Measurements from ENCODE around the gene HDDC2. TPM values are rescaled to one million over a fixed set of nuclear protein-coding genes. Genes with fewer than 3 reads are reported as not detected.

The HDDC2 gene
- total and polyA plus RNA-seq, 4 donors = 34.6 to 72.3 (median 58.5) TPM

GRCh38 chr6:125271486-125272159 lies 30.1 kb downstream of the HDDC2 start:
- no peak for DNase-seq
- H3K9ac ChIP-seq (ENCODE audit: insufficient read depth in 1 of 2, low read length in 2 of 2) = no peak overlapping the region
- H3K4me3 ChIP-seq = no peak overlapping the region
- 96 to 97% methylated on average over 8 of the region's 8 CpGs for WGBS, 2 donors
- no peak for ATAC-seq (ENCODE audit: insufficient read depth, low FRiP score)
- no peaks in the 10 kb centered on the region for H3K9me3 ChIP-seq (ENCODE audit: control insufficient read depth in 4 of 4, insufficient read depth in 3 of 4, low read length in 3 of 4)
- TF ChIP-seq CTCF (IDR thresholded peaks at IDR 0.05; ENCODE audit: control extremely low read depth, extremely low read depth) = no peak
- H3K27me3 ChIP-seq (ENCODE audit: control insufficient read depth in 3 of 3, insufficient read depth in 3 of 3, low read length in 2 of 3) = no peaks in the 10 kb centered on the region
- H3K4me1 ChIP-seq (ENCODE audit: control insufficient read depth in 5 of 5, insufficient read depth in 5 of 5, low read length in 5 of 5) = no peaks in the 10 kb centered on the region
- H3K27ac ChIP-seq (ENCODE audit: low read depth in 1 of 2, low read length in 1 of 2) = no peak overlapping the region
- peaks cover 10 to 17% (median 15%) of the 10 kb centered on the region in 4 donors for H3K36me3 ChIP-seq (ENCODE audit: control insufficient read depth in 4 of 4, insufficient read depth in 4 of 4, low read length in 4 of 4)

- Histone ChIP-seq H3K4me3 (no peak overlapping the region), H3K27ac (ENCODE audit: low read depth in 1 of 2, low read length in 1 of 2) (no peak overlapping the region), H3K36me3 (ENCODE audit: control insufficient read depth in 4 of 4, insufficient read depth in 4 of 4, low read length in 4 of 4) (peaks cover 3 to 16% (median 14%) of the 10 kb centered on the region in 4 donors), H3K4me1 (ENCODE audit: control insufficient read depth in 5 of 5, insufficient read depth in 5 of 5, low read length in 5 of 5) (no peaks in the 10 kb centered on the region), H3K9ac (ENCODE audit: insufficient read depth in 1 of 2, low read length in 2 of 2) (no peak overlapping the region), H3K27me3 (ENCODE audit: control insufficient read depth in 3 of 3, insufficient read depth in 3 of 3, low read length in 2 of 3) (no peaks in the 10 kb centered on the region), H3K9me3 (ENCODE audit: control insufficient read depth in 4 of 4, insufficient read depth in 3 of 4, low read length in 3 of 4) (no peaks in the 10 kb centered on the region)
- 97 to 98% methylated on average over 4 of the region's 4 CpGs for WGBS, 2 donors
- TF ChIP-seq CTCF (IDR thresholded peaks at IDR 0.05; ENCODE audit: control extremely low read depth, extremely low read depth) = no peak
- ATAC-seq (ENCODE audit: insufficient read depth, low FRiP score) = no peak
- DNase-seq = no peak
Observed at GRCh38 chr6:125270380-125270779, 31.4 kb downstream of the HDDC2 start.

- no peaks in the 10 kb centered on the region for H3K9me3 ChIP-seq (ENCODE audit: control insufficient read depth in 4 of 4, insufficient read depth in 3 of 4, low read length in 3 of 4)
- peaks cover 3 to 15% (median 13%) of the 10 kb centered on the region in 4 donors for H3K36me3 ChIP-seq (ENCODE audit: control insufficient read depth in 4 of 4, insufficient read depth in 4 of 4, low read length in 4 of 4)
- H3K9ac ChIP-seq (ENCODE audit: insufficient read depth in 1 of 2, low read length in 2 of 2) = no peak overlapping the region
- DNase-seq = no peak
- no peaks in the 10 kb centered on the region for H3K4me1 ChIP-seq (ENCODE audit: control insufficient read depth in 5 of 5, insufficient read depth in 5 of 5, low read length in 5 of 5)
- no peaks in the 10 kb centered on the region for H3K27me3 ChIP-seq (ENCODE audit: control insufficient read depth in 3 of 3, insufficient read depth in 3 of 3, low read length in 2 of 3)
- ATAC-seq (ENCODE audit: insufficient read depth, low FRiP score) = no peak
- 79 to 91% methylated on average over 7 of the region's 7 CpGs for WGBS, 2 donors
- peak overlapping the region in 1 of 2 donors; percentile 5 for H3K27ac ChIP-seq (ENCODE audit: low read depth in 1 of 2, low read length in 1 of 2)
- no peak overlapping the region for H3K4me3 ChIP-seq
- no peak for TF ChIP-seq CTCF (IDR thresholded peaks at IDR 0.05; ENCODE audit: control extremely low read depth, extremely low read depth)
Observed at GRCh38 chr6:125269328-125269985, 32.3 kb downstream of the HDDC2 start.
